ENCODE results near the gene FBXW9.
"Not testable (repeated sequence)": the region's sequence is repeated elsewhere in the genome, so short reads cannot be mapped to it uniquely, and the experiment has no call there.

The FBXW9 gene

GRCh38 chr19:12715102-12715501, 18.7 kb upstream of the FBXW9 start:
- DNase-seq (ENCODE audit: low spot score), result no peak

- DNase-seq (ENCODE audit: low spot score), result not testable (repeated sequence)
Measured at GRCh38 chr19:12713304-12713703, 16.9 kb upstream of the FBXW9 start.

GRCh38 chr19:12712077-12712476, 15.6 kb upstream of the FBXW9 start:
- not testable (repeated sequence) for DNase-seq (ENCODE audit: low spot score)

GRCh38 chr19:12711187-12711586, 14.8 kb upstream of the FBXW9 start:
- no peak for DNase-seq (ENCODE audit: low spot score)

GRCh38 chr19:12708641-12709040, 12.2 kb upstream of the FBXW9 start:
- no peak for DNase-seq (ENCODE audit: low spot score)

- DNase-seq (ENCODE audit: low spot score), result no peak
Measured at GRCh38 chr19:12706332-12706718, 9.9 kb upstream of the FBXW9 start.

GRCh38 chr19:12705654-12706331, 9.4 kb upstream of the FBXW9 start:
- no peak for DNase-seq (ENCODE audit: low spot score)

GRCh38 chr19:12705169-12705568, 8.7 kb upstream of the FBXW9 start:
- DNase-seq (ENCODE audit: low spot score), result no peak

GRCh38 chr19:12703046-12703445, 6.6 kb upstream of the FBXW9 start:
- DNase-seq (ENCODE audit: low spot score), result peak; percentile 68

- no peak for DNase-seq (ENCODE audit: low spot score)
Measured at GRCh38 chr19:12701596-12702282, 5.3 kb upstream of the FBXW9 start.

GRCh38 chr19:12698138-12698537, 1.7 kb upstream of the FBXW9 start:
- no peak for DNase-seq (ENCODE audit: low spot score)

GRCh38 chr19:12697425-12697824, 994 bp upstream of the FBXW9 start:
- DNase-seq (ENCODE audit: low spot score), result not testable (repeated sequence)

- DNase-seq (ENCODE audit: low spot score), result no peak
Measured at GRCh38 chr19:12695997-12696365, 450 bp downstream of the FBXW9 start.

GRCh38 chr19:12695514-12695913, 917 bp downstream of the FBXW9 start:
- DNase-seq (ENCODE audit: low spot score), result no peak

GRCh38 chr19:12695096-12695495, 1.3 kb downstream of the FBXW9 start:
- no peak for DNase-seq (ENCODE audit: low spot score)

GRCh38 chr19:12694641-12695040, 1.8 kb downstream of the FBXW9 start:
- DNase-seq (ENCODE audit: low spot score), result no peak

- DNase-seq (ENCODE audit: low spot score), result no peak
Measured at GRCh38 chr19:12692960-12693359, 3.5 kb downstream of the FBXW9 start.

- DNase-seq (ENCODE audit: low spot score), result no peak
Measured at GRCh38 chr19:12689581-12690216, 6.7 kb downstream of the FBXW9 start.

- DNase-seq (ENCODE audit: low spot score), result no peak
Measured at GRCh38 chr19:12689012-12689411, 7.4 kb downstream of the FBXW9 start.

GRCh38 chr19:12687496-12688196, 8.8 kb downstream of the FBXW9 start, which contains the start of gene GNG14:
TSS of gene GNG14 (plus strand) at chr19:12687998. CDS start at chr19:12688049, 51 bp downstream.
- DNase-seq (ENCODE audit: low spot score), result no peak

- no peak for DNase-seq (ENCODE audit: low spot score)
Measured at GRCh38 chr19:12685831-12686230, 10.6 kb downstream of the FBXW9 start.
